Right cardiac atrium (tissue), 5 donors: ENCODE measurements around the gene BCAR1. TPM values are rescaled to one million over a fixed set of nuclear protein-coding genes. Genes with fewer than 3 reads are reported as not detected.
"Not testable (repeated sequence)": the region's sequence is repeated elsewhere in the genome, so short reads cannot be mapped to it uniquely, and the experiment has no call there.

Source experiments
- ATAC-seq, 2 donors: fragments of 200-7000 bp; cut with Tn5 transposase; one replicate each; pipeline versions ENCODE4 v1.8.0 to v1.9.1; 2020; ENCODE audit warnings: moderate library complexity in 2 of 2, mild to moderate bottlenecking in 1 of 2
- DNase-seq, 3 donors: peaks; one replicate each; pipeline ENCODE4 v3.0.0-alpha.2; 2020
- H3K27ac ChIP-seq: one replicate; pipeline ENCODE4 v1.5.1; 2013; ENCODE audit warnings: mild to moderate bottlenecking, low read length, control low read depth, moderate library complexity
- H3K27me3 ChIP-seq: one replicate; pipeline ENCODE4 v1.6.1; 2013; ENCODE audit not compliant: control insufficient read depth, insufficient read depth
- H3K4me1 ChIP-seq: one replicate; pipeline ENCODE4 v1.6.1; 2013; ENCODE audit warnings: low read length; ENCODE audit not compliant: control insufficient read depth, insufficient read depth
- H3K4me3 ChIP-seq: one replicate; pipeline ENCODE4 v1.5.1; 2013; ENCODE audit warnings: low read length, control low read depth
- H3K9me3 ChIP-seq: one replicate; pipeline ENCODE4 v1.6.1; 2013; ENCODE audit warnings: low read length; ENCODE audit not compliant: control insufficient read depth
- WGBS: extraction: QIAGEN DNeasy Blood & Tissue Kit; methylation state at CpG from one replicate; pipeline ENCODE4 v1.1.7; 2013; 5-methylcytosine and 5-hydroxymethylcytosine counted together
- intact Hi-C, 4 donors: fragments of 100-400 bp; cut with DNase I; formaldehyde crosslinking; loops; one replicate each; pipeline versions ENCODE4 v1.11.0 to v1.14.0; 2022 to 2023
- polyA plus RNA-seq: library from polyadenylated mRNA; stranded (reverse); fragments of 200-250 nt; gene quantifications from one replicate; pipeline ENCODE4 v1.2.3, GENCODE V29; 2013
- total RNA-seq, 4 donors: library from RNA; stranded (reverse); fragmentation: NEBNext Ultra II Directional; extraction: Animal tissue kit (Norgen Biotek cat#: 25700); gene quantifications; one replicate each; pipeline ENCODE4 v1.2.1, GENCODE V29; 2021
- donor health status: healthy with polysubstance abuse.
- donor health status: DM: no; HTN: yes; CAD: no.
- donor health status: DM: no; HTN: no; CAD: no.
- donor health status: DM: no; HTN: yes; CAD: no; lungs with severe emphysema.
- donor health status: DM: yes; HTN: yes; CAD: no.

BCAR1 gene
- total and polyA plus RNA-seq, 5 donors: 53.1 to 68.8 (median 67.9) TPM

- no peak overlapping the region for H3K27ac ChIP-seq
- no peak for ATAC-seq
These were observed 20.1 kb upstream of the BCAR1 start for GRCh38 chr16:75271441-75272096.

GRCh38 chr16:75269358-75269757 is 17.9 kb upstream of the BCAR1 start:
- intact Hi-C loops, ATAC-seq, H3K4me3 ChIP-seq, H3K27me3 ChIP-seq, H3K9me3 ChIP-seq, DNase-seq, H3K4me1 ChIP-seq, H3K27ac ChIP-seq: not testable (repeated sequence)
- WGBS: 81% methylated on average over 9 of the region's 9 CpGs

More at GRCh38 chr16:75271441-75272096, 20.1 kb upstream of the BCAR1 start:
- Histone ChIP-seq H3K4me3 (no peak overlapping the region), H3K9me3 (no peaks in the 10 kb centered on the region), H3K4me1 (peaks cover 3% of the 10 kb centered on the region), H3K27me3 (no peaks in the 10 kb centered on the region)
- intact Hi-C loops: no loop called here
- WGBS: 61% methylated on average over 6 of the region's 6 CpGs
- DNase-seq: no peak

DNA sequence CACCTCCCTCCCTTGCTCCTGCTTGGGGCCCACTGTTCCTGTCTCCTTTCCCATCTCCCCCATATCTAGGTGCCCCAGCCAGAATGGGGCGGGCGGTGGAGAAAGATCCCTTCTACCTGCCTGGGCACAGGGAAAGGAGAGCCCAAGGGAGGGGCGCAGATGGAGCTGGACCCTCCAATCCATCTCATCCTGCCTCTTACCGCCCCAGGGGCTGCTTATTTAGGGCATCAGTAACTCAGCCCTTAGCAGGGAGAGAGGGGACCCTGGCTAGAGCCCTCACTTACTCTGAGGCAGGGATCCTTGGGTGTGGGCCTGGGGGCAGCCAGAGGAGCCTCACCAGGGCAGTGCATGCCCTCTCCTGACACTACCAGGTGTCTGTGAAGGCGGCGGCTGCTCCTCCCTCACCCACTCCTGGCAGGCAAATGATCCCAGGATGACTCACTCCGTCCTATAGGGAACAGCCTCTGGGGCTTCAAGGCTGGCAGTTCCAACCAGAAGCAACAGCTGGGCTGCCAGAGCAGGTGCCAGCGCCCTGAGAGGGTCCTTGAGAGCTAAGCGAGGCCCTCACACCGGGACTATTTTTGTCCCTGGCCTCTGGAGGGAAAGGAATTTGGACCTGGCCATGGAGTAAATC is 16.3 kb upstream of the BCAR1 start:
- intact Hi-C loops: no loop called here
- H3K27me3 ChIP-seq: no peaks in the 10 kb centered on the region
- peak; percentile 70 to 89 (median 87) for DNase-seq

DNA sequence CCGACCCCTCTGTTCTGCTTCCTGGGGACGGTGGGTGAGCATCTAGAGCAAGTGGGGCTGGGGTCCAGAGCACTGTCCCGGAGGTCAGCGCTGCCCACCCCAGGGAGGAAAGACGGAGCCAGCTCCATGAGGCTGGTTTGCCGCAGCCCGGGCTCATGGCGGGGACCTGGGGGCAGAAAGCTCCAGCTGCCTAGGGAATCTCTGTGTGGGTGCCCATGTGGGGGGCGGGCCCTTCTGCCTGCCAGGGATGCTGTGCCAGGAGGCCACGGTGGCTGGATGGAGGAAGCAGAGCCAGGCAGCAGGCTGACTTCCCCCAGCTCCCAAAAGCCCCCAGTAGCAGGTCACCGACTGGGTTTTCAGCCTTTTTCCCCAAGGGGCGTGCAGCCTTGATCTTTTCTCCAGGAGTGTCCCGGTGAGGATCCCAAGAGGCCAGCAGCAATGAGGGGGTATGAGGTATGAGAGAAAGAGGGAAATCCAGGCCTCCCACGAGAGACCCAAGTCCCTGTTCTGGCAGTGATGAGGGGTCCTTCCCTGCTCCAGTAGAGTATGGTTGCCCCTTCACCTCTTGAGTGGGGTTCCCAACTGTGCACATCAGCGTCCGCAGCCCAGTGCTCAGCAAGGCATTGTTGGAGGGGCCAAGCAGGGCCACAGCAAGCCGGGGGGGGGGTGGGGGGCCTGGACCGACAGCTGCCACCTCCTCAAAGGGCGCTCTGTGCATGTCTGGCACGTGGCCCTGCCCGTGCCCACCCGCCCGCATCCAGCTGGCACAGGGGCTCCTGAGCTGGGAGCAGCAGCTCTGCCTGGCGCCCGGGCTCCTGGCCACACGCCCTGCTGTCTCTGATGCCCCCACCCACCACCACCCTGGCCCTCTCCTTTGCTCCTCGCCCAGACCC is 15.6 kb upstream of the BCAR1 start:
- Histone ChIP-seq H3K27me3 (no peaks in the 10 kb centered on the region), H3K9me3 (no peaks in the 10 kb centered on the region), H3K4me1 (peaks cover 21% of the 10 kb centered on the region), H3K27ac (peak overlapping the region; percentile 7), H3K4me3 (no peak overlapping the region)
- ATAC-seq (no peak), DNase-seq (peak in 1 of 3 donors; percentile 71)
- 72% methylated on average over 27 of the region's 27 CpGs for WGBS
- intact Hi-C loops: no loop called here

More for the DNA sequence above, 16.3 kb upstream of the BCAR1 start:
- 69% methylated on average over 10 of the region's 10 CpGs for WGBS
- H3K4me3 ChIP-seq: no peak overlapping the region
- peaks cover 15% of the 10 kb centered on the region for H3K4me1 ChIP-seq
- H3K27ac ChIP-seq: peak overlapping the region; percentile 26
- ATAC-seq: peak; percentile 60 to 67
- H3K9me3 ChIP-seq: no peaks in the 10 kb centered on the region

GRCh38 chr16:75265911-75266701 is 14.7 kb upstream of the BCAR1 start:
- no peaks in the 10 kb centered on the region for H3K9me3 ChIP-seq
- H3K27me3 ChIP-seq: no peaks in the 10 kb centered on the region
- peak overlapping the region; percentile 68 for H3K4me3 ChIP-seq
- H3K27ac ChIP-seq: peak overlapping the region; percentile 86
- 10% methylated on average over 62 of the region's 62 CpGs for WGBS
- DNase-seq (peak; percentile 78 to 92 (median 91)), ATAC-seq (peak; percentile 59 to 66)
- intact Hi-C loops: no loop called here
- peaks cover 29% of the 10 kb centered on the region for H3K4me1 ChIP-seq

DNA sequence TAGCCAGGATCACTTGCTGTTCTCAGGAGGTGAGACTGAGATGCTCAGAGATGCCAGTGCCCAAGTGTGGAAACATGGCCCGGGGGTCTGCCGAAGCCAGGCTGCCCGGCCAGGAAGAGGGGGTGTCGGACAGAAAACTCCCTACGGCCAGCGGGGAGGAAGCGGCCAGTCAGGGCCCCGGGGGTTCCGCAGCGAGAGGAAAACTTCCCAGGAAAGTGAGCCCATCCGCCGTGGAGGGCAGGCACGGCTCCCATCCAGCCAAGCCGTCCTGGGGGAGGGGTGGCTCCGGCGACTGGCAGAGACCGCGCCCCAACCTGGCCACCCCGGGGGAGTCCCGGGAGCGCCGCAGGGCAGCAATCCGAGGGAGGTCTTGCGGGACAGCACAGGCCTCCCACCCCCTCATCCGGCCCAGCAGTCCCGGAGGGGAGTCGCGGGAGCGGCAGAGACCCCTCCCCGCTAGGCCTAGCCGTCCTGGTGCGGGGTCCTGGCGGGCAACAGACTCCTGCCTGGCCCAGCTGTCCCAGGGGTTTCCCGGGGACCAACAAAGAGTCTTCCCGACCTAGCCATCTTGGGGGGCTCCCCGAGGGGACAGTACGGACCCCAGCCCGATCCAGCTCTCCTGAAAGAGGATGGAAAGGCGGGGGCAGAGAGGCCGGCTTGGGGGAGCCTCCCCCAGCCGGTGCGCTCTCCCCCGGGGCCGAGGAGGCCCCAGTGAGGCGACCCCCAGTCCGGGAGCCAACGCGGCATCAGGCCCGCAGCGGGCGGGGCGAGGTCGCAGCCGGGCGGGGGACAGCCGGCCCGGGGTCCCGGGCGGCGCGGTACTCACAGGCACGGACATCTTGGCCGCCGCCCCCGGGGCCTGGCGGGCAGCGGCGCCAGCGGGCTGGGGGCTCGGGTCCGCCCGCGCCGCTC is 13.8 kb upstream of the BCAR1 start:
- Histone ChIP-seq H3K27me3 (no peaks in the 10 kb centered on the region), H3K4me3 (peak overlapping the region; percentile 68), H3K4me1 (peaks cover 30% of the 10 kb centered on the region), H3K9me3 (no peaks in the 10 kb centered on the region), H3K27ac (peak overlapping the region; percentile 86)
- ATAC-seq: peak; percentile 30 to 46
- under 1% methylated on average over 74 of the region's 74 CpGs for WGBS
- peak in 2 of 3 donors; percentile 84 for DNase-seq
- intact Hi-C loops: no loop called here

DNA sequence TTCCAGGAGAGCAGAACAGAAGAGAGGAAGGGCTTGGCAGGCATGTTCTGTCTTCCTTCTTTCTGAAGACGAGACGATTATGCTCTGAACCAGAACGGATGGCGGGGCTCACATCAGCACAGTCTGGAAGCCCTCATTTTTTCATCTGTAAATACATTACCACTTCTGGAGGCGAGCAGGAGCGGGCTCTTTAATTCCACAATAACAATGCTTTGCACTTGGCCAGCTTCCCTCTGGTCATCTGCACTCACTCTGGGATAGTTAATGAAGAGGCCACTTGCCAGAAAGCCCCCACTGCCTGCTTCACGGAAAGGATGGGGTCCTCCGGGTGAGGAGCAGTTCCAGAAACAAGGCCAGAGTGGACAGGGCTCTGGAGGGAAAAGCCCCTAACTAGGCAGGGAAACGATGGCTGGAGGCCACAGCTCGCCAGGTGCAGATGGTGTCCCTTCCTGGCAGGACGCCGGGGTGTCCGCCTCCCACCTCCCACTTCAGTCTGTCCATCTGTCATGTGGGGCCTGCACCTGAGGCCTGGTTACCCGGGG is 13.1 kb upstream of the BCAR1 start:
- DNase-seq (peak in 1 of 3 donors; percentile 72), ATAC-seq (peak in 1 of 2 donors; percentile 6)
- intact Hi-C loops: no loop called here
- no peaks in the 10 kb centered on the region for H3K27me3 ChIP-seq
- peak overlapping the region; percentile 68 for H3K4me3 ChIP-seq
- no peaks in the 10 kb centered on the region for H3K9me3 ChIP-seq
- WGBS: 7% methylated on average over 14 of the region's 14 CpGs
- H3K27ac ChIP-seq: peak overlapping the region; percentile 86
- H3K4me1 ChIP-seq: peaks cover 30% of the 10 kb centered on the region

DNA sequence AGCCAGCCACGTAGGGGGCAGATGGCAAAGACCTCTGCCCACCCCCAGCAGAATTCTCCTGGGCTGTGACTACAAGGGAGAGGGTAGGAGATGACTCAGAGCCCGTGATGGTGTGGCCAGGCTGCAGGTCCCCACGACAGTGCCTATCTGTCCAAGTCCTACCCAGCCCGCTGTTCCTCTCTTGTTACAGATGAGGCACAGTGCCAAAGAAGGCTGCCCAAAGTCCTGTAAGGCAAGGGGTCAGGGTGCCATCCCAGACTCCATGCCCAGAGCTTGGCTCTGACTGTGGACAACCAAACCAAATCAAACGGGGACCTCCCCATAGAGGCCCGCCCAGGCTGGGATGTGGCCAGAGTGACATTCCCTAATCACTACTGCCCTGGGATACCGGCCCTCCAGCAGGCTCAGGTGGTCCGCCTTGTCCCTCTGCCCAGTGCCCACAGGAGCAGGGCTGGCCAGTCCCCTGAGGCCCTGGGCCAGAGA is 12.6 kb upstream of the BCAR1 start:
- ATAC-seq (peak; percentile 10 to 50), DNase-seq (peak in 2 of 3 donors; percentile 68)
- peak overlapping the region; percentile 86 for H3K27ac ChIP-seq
- H3K9me3 ChIP-seq: no peaks in the 10 kb centered on the region
- 23% methylated on average over 8 of the region's 8 CpGs for WGBS
- peak overlapping the region; percentile 68 for H3K4me3 ChIP-seq
- H3K4me1 ChIP-seq: peaks cover 30% of the 10 kb centered on the region
- intact Hi-C loops: no loop called here
- H3K27me3 ChIP-seq: no peaks in the 10 kb centered on the region

GRCh38 chr16:75263291-75263962 is 12.0 kb upstream of the BCAR1 start:
- Histone ChIP-seq H3K27me3 (no peaks in the 10 kb centered on the region), H3K4me1 (peaks cover 33% of the 10 kb centered on the region), H3K9me3 (no peaks in the 10 kb centered on the region), H3K4me3 (no peak overlapping the region), H3K27ac (peak overlapping the region; percentile 84)
- WGBS: 47% methylated on average over 14 of the region's 14 CpGs
- no peak for ATAC-seq
- peak in 2 of 3 donors; percentile 50 to 59 for DNase-seq
- intact Hi-C loops: no loop called here
